Measurements from ENCODE around the gene ACTBL2. TPM values are rescaled to one million over a fixed set of nuclear protein-coding genes. Genes with fewer than 3 reads are reported as not detected.

Gene ACTBL2
- total RNA-seq, 1 donor from 2014 or later = 2.8 TPM

GRCh38 chr5:57450991-57451876, 31.4 kb downstream of the ACTBL2 start:
- DNase-seq (ENCODE audit: extremely low read depth, low read depth, low spot score) = no peak

GRCh38 chr5:57448751-57449150, 33.9 kb downstream of the ACTBL2 start:
- DNase-seq (ENCODE audit: extremely low read depth, low read depth, low spot score) = no peak

GRCh38 chr5:57448287-57448686, 34.3 kb downstream of the ACTBL2 start:
- no peak for DNase-seq (ENCODE audit: extremely low read depth, low read depth, low spot score)

GRCh38 chr5:57447658-57448057, 35.0 kb downstream of the ACTBL2 start:
- DNase-seq (ENCODE audit: extremely low read depth, low read depth, low spot score) = no peak

GRCh38 chr5:57446966-57447365, 35.6 kb downstream of the ACTBL2 start:
- no peak for DNase-seq (ENCODE audit: extremely low read depth, low read depth, low spot score)

- DNase-seq (ENCODE audit: extremely low read depth, low read depth, low spot score) = no peak
Measured at GRCh38 chr5:57445705-57446037, 36.9 kb downstream of the ACTBL2 start.

GRCh38 chr5:57445006-57445704, 37.5 kb downstream of the ACTBL2 start:
- no peak for DNase-seq (ENCODE audit: extremely low read depth, low read depth, low spot score)

GRCh38 chr5:57442080-57442839, 40.4 kb downstream of the ACTBL2 start:
- DNase-seq (ENCODE audit: extremely low read depth, low read depth, low spot score) = no peak

GRCh38 chr5:57441557-57441956, 41.1 kb downstream of the ACTBL2 start:
- DNase-seq (ENCODE audit: extremely low read depth, low read depth, low spot score) = no peak

- no peak for DNase-seq (ENCODE audit: extremely low read depth, low read depth, low spot score)
Measured at GRCh38 chr5:57439601-57440000, 43.0 kb downstream of the ACTBL2 start.

GRCh38 chr5:57437976-57438805, 44.4 kb downstream of the ACTBL2 start:
- DNase-seq (ENCODE audit: extremely low read depth, low read depth, low spot score) = no peak

GRCh38 chr5:57436586-57436985, 46.0 kb downstream of the ACTBL2 start:
- DNase-seq (ENCODE audit: extremely low read depth, low read depth, low spot score) = no peak

- DNase-seq (ENCODE audit: extremely low read depth, low read depth, low spot score) = peak; percentile 92
Measured at GRCh38 chr5:57435701-57436134, 46.9 kb downstream of the ACTBL2 start.

GRCh38 chr5:57434683-57435082, 47.9 kb downstream of the ACTBL2 start:
- no peak for DNase-seq (ENCODE audit: extremely low read depth, low read depth, low spot score)

GRCh38 chr5:57434227-57434640, 48.4 kb downstream of the ACTBL2 start:
- no peak for DNase-seq (ENCODE audit: extremely low read depth, low read depth, low spot score)

GRCh38 chr5:57432876-57433275, 49.7 kb downstream of the ACTBL2 start:
- DNase-seq (ENCODE audit: extremely low read depth, low read depth, low spot score) = no peak

- DNase-seq (ENCODE audit: extremely low read depth, low read depth, low spot score) = no peak
Measured at GRCh38 chr5:57431759-57432158, 50.9 kb downstream of the ACTBL2 start.
